T-helper 1 cell (primary cell): ENCODE results near the gene OTUD1.

Source experiments
- DNase-seq, 5 donors: peaks; one replicate each; pipeline ENCODE4 v3.0.0-alpha.2; 2012 to 2020

Gene OTUD1

DNA sequence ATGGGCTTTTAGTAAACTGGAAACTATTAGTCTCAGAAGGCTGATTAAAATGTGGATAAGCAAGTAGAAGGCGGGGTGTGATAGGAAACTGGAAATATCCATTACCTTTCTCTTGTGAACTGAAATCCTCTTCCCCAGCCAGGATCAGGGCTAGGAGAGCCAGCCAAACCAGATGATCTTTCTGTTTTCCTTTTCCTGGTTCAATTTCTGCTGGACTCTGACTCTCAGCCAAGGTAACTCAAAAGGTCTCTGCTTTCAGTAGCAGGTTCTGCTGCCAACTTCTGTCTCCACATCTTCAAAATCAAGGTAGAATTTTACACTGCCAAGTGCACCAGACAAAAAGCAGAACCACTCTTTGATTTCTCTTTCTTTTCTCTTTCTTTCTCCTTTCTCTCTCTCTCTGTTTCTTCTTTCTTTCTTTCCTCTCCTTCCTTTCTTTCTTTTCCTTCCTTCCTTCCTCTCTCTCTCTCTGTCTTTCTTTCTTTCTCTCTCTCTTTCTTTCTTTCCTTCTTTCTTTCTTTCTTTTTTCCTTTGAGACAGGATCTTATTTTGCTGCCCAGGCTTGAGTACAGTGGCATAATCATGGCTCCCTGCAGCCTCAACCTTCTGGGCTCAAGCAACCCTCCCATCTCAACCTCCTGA is 30.8 kb downstream of the OTUD1 start:
- no peak for DNase-seq

DNA sequence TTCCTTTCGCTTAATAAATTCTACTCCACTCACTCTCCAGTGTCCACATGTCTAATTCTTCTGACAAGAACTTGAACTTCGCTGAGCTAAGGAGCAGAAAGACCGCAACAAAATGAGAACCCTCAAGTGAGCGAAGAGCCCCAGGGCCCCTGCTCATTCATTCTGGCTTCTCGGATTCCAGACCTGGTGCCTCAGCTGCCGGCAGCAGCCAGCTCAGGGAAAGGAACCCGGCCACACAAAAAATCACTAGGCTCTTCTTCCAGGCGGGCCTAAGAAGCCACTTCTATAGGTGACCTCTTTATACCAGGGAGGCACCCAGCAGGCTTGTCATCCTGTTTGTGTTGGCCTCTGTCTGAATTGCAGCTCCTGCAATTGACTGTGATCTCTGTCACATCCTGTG is 33.3 kb downstream of the OTUD1 start:
- no peak for DNase-seq

DNA sequence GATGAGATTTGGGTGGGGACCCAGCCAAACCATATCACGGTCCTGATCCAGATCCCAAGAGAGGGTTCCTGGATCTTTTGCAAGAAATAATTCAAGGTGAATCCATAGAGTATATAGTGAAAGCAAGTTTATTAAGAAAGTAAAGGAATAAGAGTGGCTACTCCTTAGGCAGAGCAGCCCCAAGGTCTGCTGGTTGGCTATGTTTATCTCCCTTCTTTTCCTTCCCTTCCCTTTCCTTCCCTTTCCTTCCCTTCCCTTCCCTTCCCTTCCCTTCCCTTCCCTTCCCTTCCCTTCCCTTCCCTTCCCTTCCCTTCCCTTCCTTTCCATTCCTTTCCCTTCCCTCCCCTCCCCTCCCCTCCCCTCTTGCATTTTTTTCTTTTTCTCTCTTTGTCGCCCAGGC is 35.2 kb downstream of the OTUD1 start:
- DNase-seq, result no peak

DNA sequence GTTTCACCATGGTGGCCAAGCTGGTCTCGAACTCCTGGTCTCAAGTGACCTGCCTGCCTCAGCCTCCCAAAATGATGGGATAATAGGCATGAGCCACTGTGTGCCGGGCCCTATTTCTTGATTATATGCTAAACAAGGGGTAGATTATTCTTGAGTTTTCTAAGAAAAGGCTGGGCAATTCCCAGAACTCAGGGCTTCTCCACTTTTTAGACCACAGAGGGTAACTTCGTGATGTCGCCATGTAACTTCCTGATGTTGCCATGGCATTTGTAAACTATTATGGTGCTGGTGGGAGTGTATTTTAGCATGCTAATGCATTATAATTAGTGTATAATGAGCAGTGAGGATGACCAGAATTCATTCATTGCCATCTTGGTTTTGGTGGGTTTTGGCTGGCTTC is 35.8 kb downstream of the OTUD1 start:
- DNase-seq, result no peak

DNA sequence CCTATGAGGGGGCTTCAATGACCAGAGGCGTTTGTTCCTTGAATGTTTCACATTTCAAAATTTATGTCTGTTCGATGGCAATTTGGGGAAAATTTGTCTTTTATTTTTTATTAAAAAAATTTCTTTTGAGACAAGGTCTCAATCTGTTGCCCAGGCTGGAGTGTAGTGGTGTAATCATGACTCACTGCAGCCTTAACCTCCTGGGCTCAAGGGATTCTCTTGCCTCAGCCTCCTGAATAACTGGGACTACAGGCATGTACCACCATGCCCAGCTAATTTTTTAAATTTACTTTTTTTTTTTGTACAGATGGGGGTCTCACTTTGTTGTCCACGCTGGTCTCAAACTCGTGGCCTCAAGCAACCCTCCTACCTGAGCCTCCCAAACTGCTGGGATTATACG is 39.7 kb downstream of the OTUD1 start:
- no peak for DNase-seq

DNA sequence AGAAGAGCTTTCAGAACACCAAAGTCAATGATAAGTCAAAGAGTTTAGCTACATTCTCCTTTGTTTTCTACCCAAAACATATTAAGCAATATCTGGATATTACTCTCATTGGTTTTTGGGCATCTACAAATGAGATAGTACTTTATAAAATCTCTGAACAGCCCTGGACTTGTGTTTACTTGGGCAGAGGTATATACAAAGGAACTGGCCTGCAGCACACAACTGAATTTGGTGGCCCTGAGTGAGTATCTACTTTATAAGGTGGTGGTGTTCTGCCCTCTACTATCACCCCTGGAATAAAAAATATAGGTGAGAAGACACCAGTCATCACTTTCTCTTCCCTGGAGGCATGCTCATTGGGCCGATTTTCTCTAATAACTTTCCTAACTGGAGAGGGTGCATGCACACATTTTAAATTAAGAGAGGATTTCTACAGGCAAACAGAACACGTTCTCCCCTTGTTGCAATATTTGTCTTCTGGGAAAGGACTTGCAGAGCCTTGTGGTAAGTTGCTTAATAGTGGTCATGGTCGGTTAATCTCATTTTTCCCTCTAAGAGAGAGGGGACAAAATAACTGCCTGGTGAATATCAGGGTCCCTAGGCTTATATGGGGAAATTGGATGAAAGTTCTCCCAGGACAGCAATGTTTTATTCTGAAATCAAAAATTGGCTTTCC is 41.1 kb downstream of the OTUD1 start:
- DNase-seq, result no peak

DNA sequence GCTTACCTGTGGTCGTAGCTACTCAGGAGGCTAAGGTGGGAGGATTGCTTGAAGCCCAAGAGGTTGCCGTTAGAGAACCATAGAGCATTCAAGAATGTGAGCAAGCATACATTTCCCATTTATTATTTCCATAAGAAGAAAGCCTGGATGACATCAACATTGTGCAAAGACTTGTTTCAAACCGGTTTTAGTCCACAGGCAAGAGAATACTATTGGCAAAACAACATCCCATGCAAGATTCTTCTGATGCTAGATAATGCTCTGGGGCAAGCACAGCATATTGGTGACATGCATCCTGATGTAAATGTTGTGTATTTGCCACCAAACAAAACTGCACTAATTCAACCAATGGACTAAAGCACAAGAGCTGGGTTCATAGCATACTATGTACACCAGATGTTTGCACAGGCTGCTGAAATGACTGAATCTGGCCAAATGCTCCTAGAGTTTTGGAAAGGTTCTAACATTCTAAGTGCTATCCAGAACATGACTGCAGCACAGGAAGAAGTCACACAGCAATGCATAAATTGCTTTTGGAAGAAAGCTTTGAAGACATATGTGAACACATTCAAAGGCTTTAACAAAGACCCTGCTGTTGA is 42.6 kb downstream of the OTUD1 start:
- no peak for DNase-seq

DNA sequence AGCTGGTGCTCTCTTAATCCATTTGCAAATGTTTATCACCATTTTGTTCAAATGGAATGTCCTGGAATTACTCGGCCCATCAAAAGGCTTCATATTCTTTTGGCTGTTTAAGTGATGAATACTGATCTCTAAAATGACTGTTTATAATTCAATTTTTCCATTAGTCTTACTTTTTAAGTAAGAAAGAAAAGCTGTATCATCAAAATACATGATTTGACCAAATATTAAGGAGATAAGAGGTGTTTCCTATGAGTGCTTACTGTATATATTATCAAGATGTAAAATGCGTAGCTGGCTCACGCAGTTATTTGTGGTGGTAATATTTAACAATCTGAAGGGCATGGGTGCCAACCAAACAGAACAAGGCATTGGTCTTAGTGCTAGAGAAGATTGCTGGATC is 51.2 kb downstream of the OTUD1 start:
- no peak for DNase-seq
